GM12878 (cell line): Measurements from ENCODE around the gene SLC6A9.

Experiments
- CTCF ChIP-seq, 3 experiments: IDR thresholded peaks in 2 of 3; conservative IDR thresholded peaks in 1 of 3; 2 replicates each; pipeline ENCODE4 v1.5.1; 2011; ENCODE audit warnings: low read depth in 3 of 3, low read length in 3 of 3, mild to moderate bottlenecking in 3 of 3, control low read depth in 2 of 3, moderate library complexity in 2 of 3, inconsistent platforms in 1 of 3, mixed read lengths in 1 of 3; ENCODE audit not compliant: control insufficient read depth in 2 of 3, insufficient read depth in 1 of 3; ENCODE audit errors: extremely low read depth in 1 of 3
- EZH2 ChIP-seq: IDR thresholded peaks from 2 replicates; pipeline ENCODE4 v1.6.1; 2012; ENCODE audit warnings: low read depth, mild to moderate bottlenecking, control low read depth, inconsistent platforms, low read length, borderline replicate concordance; ENCODE audit not compliant: control insufficient read depth
- NR2C2 ChIP-seq: IDR thresholded peaks from 2 replicates; pipeline ENCODE4 v1.6.1; 2011; ENCODE audit warnings: borderline replicate concordance, low read depth; ENCODE audit not compliant: control insufficient read depth, insufficient read length

- TF ChIP-seq CTCF (IDR thresholded peaks at IDR 0.05 in 2 of 3, conservative IDR thresholded peaks at IDR 0.05 in 1 of 3; ENCODE audit: control insufficient read depth in 2 of 3, extremely low read depth in 1 of 3, insufficient read depth in 1 of 3, low read depth in 3 of 3, low read length in 3 of 3): no peak
- TF ChIP-seq EZH2: no peak
- TF ChIP-seq NR2C2: no peak
Observed at GRCh38 chr1:44078104-44078503, 46.8 kb upstream of the SLC6A9 start.
